Stimulated activated CD8-positive, alpha-beta memory T cell treated with anti-CD3 and anti-CD28 coated beads, Interleukin-7, amount 100 ng/mL, for 4 hours (primary cell): ENCODE measurements around the gene ST7.
A peak's percentile ranks its signal among the peaks of the same experiment; 100 is the strongest.
"Not testable (repeated sequence)": the region's sequence is repeated elsewhere in the genome, so short reads cannot be mapped to it uniquely, and the experiment has no call there.

Experiments used
- DNase-seq, 2 donors: peaks; one replicate each; pipeline ENCODE4 v3.0.0-alpha.2; 2020; ENCODE audit warnings: low read depth in 2 of 2

Gene ST7, protein sequence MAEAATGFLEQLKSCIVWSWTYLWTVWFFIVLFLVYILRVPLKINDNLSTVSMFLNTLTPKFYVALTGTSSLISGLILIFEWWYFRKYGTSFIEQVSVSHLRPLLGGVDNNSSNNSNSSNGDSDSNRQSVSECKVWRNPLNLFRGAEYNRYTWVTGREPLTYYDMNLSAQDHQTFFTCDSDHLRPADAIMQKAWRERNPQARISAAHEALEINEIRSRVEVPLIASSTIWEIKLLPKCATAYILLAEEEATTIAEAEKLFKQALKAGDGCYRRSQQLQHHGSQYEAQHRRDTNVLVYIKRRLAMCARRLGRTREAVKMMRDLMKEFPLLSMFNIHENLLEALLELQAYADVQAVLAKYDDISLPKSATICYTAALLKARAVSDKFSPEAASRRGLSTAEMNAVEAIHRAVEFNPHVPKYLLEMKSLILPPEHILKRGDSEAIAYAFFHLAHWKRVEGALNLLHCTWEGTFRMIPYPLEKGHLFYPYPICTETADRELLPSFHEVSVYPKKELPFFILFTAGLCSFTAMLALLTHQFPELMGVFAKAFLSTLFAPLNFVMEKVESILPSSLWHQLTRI

DNA sequence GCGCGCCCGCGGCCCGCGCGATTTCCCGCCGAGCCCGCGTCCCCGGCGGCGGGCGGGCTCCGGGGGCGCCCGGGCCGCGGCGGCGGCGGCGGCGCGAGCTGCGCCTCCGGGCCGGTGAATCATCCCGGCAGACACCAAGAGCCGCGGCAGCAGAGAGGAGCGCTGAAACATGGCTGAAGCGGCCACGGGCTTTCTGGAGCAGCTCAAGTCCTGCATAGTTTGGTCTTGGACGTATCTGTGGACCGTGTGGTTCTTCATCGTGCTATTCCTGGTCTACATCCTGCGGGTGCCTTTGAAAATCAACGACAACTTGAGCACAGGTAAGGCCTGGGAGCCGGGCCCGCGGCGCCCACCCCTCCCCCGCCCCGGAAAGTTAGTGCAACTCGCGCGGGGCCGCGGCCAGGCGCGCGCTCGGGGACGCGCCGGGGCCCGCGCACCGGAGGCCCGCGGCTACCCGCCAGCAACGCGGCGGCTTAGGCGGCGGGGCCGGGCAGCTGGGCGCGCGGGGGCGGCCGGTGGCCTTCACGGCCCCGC is at the start of gene ST7:
TSS of gene ST7 (plus strand) at position 130 of the 534 bp plus-strand sequence. CDS start at position 170, 40 bp downstream.
- peak; percentile 40 to 61 for DNase-seq

DNA sequence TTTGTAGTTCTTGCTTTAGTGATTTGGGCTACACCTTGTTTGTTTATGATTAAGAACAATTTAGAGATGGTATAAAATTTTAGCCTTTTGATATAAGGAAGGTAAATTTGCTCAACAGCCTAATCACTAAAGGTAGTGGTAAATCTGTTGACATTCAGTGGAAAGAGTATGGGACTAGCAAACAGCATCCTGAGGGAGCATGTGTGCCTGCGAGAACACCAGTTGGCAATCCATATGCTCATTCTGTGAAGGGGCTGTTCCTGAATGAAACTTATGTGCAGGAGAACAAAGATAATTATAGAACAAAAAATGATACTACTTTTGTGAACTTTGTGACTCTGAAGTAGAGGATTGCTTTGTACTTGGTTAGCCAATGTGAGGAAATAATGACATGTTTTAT is 46.9 kb upstream of the ST7 start:
- no peak for DNase-seq

DNA sequence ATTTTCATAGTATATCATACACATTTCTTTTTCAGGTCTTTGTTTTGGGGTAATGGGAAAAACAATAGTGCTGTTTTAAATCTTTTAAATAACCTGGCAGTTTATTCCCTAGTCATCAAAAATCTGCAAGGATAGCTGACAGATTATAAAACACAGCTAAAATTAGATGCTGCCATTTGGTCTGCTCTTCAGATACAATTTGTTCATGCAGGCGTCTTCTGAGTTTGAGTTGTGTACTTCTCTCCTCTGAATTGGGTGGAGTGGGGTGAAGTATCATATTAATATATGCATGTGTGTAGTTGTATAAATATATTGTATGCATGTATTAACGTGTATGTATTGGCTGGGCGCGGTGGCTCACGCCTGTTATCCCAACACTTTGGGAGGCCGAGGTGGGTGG is 42.9 kb upstream of the ST7 start:
- DNase-seq = no peak

DNA sequence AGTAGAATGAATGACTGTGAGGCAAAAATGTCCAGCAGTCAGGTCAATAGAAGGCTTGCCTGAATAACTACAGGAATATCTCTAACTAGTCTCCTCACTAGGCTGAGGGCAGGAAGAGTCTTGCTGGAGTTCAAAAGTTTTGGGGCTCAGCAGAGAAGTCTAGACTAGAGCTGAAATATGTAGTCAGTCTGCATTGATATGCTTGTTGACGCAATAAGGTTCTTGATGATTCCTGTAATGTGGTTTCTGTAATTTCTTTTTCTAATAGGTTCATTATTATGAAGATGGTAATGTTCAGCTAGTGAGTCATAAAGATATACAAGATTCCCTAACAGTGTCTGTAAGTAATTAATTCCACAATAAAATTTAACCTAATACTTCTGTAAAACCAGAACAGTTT is 41.5 kb upstream of the ST7 start:
- DNase-seq = no peak

DNA sequence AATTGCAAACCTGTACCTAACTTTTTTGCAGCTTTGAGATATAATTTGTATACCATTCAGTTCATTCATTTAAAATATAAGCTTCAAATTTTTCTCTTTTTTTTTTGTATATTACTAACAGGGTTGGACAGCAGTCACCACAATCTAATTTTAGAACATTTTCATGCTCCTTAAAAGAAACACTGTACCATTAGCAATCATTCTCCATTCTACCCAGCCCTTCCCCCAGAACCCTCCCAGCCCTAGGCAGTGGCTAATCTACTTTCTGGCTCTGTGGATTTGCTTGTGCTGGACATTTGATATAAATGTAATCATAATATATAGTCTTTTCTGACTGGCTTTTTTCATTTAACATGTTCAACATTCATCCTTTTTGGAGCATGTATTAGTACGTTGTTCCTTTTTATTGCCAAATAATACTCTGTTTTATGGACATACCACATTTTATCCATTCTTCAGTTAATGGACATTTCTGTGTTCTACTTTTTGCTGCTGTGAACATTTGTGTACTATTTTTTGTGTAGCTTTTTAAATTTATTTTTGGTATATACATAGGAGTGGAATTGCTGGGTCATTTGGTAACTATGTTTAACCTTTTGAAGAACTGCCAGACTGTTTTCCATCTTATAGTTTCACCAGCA is 40.9 kb upstream of the ST7 start:
- no peak for DNase-seq

DNA sequence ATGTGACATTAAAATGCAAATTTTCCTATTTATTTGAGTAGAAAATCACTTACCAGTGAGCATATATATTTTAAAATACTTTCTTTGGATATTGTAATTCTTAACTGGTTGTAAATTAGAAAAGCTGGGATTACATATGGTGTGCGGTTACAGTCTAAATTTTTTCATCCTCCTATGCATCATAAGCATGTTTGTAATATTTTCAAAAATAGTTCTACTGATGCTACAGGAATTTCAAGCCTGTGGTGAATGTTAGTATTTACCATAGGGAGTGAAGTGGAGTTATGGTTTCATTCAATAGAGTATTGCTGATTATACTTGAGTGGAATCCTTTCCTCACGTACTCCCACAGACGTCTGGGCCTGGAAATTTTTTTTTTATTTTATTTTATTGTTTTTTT is 34.6 kb upstream of the ST7 start:
- DNase-seq = no peak

DNA sequence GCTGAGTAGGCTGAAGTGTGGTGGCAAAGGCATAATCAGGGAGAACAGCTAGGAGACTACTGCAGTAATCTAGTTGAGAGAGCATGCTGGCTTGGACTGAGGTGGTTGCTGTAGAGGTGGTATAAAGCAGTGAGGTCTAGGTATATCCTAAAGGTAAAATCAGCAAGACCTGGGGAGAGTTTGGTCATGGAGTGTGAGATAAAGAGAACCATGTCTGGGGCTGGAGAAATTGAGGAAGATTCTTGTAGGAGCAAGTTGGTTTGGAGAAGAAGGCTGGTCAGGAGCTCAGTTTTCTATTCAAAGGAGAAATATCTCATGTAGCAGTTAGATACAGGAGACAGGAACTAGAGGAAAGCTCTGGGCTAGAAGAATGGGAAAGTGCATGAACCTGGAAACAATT is 32.9 kb upstream of the ST7 start:
- no peak for DNase-seq

DNA sequence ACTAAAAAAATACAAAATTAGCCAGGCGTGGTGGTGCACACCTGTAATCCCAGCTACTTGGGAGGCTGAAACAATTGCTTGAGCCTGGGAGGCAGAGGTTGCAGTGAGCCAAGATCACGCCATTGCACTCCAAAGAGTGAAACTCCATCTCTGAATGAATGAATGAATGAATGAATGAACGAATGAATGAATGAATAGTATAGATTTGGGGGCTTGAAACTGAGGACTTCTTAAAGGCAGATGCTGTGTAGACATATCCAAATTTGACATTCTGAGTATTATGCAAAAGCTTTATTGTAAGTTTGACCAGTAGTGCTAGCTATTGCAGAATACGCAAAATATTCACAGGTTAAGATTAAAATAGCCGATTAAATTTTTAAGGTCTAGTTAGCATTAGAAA is 30.8 kb upstream of the ST7 start:
- DNase-seq = no peak

DNA sequence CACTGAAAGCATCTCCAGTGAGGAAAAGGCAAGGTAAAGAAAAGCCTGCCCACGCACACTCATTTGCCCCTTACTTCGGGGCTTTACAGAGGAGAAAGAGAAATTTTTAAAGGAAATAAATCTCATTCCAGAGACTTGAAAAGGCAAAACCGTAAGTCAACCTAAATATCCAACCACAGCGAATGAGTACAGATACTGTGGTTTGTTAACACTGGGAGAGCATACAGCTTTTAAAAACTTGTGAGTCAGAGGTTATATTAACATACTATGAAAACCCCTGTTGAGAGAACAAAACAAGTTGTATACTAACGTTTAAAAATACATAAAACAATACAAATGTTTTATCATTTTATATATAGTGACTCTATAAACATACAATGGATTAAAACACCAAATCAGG is 28.6 kb upstream of the ST7 start:
- no peak for DNase-seq

DNA sequence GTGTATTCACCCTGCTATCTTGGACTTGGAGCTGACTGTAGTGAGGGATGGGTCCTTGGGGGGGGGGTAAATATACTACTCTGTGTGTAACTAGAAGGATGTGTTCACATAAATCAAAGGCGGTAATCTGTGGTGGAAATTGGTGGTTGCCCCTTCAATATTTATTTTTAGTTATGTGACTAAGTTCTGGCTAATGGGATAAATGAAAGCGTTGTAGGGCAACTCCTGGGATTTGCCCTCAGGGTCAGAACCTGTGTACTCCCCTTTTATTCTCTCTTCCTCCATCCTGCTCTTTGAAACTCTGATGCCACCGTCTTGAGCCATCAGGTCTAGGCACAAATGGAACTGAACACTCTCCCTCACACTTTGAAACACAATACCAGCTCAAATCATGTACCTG is 24.3 kb upstream of the ST7 start:
- DNase-seq = no peak

DNA sequence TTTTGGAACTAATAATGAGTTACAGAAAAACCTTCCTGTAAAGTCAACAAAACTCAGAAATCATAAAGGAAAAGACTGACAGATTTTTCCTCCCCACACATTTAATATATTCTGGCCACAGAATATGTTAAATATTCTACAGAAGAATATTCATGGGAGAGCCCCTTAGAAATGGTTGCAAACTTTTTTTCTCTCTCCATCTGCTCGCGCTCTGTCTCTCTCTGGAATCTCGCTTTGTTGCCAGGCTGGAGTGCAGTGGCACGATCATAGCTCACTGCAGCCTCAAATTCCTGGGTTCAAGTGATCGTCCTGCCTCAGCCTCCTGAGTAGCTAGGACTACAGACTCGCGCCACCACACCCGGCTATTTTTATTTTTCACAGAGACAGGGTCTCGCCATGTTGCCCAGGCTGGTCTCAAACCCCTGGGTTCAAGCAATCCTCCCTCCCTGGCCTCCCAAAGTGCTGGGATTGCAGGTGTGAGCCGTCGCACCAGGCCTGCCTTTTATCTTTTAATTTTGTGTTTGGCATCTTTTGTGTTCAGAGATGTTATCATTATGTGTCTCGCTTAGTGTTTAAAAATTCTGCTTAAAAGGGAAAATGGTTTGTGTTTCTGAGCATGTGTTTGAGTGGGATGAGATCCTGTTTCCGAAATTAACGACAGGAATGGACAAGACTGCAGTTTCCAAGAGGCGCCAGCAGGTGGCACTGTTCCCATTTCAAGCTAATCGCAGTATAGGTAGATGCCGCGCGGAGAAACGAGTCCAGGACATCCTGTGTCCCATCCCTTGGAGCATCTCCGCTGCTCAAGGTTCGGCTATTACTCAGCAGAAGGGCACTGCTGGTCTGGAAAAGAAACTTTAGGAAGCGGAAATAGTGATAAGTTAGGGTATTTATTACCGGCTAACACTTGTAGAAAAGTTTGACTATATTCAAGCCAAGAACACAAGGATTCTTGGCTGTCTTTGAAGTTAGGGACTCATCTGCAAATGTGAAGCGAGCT is 23.1 kb upstream of the ST7 start:
- DNase-seq = peak; percentile 50 to 52

DNA sequence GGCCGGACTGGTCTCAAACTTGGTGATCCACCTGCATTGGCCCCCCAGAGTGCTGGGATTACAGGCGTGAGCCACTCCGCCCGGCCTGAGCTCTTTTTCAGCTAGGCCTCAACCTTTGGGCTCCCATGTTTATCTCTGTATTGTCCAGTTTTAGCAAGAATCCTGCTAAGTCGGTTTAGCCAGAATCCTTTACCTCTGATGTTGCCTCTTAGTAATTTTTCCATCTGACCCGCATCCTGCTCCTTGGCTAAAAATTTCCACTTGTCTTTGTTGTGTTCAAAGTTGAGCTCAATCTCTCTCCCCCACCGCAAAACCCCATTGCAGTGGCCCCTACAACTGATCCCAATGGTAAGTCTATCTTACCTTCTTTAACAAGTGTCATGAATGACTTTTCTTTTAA is 20.7 kb upstream of the ST7 start:
- DNase-seq = no peak

DNA sequence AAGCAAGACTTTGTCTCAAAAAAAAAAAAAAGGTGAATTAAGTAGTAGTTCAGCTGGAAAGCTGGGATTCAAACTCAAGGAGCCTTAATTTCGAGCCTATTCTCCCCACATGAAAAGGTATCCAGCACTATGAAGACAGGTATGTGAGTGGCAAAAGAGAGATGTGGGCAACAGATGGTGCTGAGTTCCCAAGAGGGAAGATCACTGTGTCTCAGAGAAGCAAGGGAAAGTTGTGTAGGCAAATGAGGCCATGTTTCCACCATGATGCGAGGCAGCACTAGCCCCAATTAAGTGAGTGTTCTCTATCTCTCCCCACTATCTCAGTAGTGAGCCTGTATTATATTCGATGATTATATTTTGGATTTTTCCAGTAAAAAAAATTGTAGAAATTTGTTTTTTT is 19.8 kb upstream of the ST7 start:
- no peak for DNase-seq

DNA sequence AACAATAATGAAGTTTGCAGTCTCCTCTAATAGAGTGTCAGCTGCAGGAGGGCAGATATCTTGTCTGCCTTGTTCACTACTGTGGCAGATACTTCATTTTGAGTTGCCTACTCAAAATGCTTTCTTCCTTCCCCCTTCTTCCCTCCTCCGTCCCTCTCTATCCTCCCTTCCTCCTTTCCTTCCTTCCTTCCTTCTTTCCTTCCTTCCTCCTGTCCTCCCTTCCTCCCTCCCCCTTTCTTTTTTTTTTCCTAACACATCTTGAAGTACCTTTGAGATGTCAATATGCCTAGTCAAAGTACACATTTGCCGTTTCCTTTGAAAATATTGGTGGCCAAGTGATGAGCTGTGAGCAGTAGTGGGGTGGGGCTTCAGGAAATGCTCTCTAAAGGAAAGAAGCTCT is 18.7 kb upstream of the ST7 start:
- no peak for DNase-seq

DNA sequence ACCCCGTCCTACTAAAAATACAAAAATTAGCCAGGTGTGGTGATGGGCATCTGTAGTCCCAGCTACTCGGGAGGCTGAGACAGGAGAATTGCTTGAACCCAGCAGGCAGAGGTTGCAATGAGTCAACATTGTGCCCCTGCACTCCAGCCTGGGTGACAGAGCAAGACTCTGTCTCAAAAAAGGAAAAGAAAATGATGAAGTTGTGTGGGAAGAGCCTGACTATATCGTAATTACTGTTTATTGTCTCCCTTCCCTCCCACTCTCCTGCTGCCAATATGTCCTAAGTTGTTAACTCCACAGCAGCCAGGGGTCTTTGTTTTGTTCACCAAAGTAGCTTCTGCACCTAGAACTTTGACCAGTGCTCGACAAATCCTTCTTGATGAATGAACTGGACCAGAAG is 16.5 kb upstream of the ST7 start:
- DNase-seq = not testable (repeated sequence)

DNA sequence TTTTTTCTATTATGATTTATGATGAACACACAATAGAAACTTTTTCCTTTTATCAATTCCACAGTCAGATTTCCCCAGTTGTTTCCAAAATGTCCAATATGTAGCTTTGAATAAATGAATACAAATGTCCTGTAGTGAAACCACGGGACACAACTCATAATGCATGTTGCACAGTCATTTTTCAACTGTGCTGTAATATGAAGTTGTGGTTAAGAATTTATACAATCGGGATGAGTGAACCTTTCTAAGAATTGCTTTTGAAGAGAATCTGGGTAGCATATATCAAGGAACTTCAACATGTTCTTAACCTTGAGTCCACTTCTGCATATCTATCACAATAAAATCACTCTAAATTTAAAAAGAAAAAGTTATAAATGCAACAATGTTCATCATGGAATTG is 14.6 kb upstream of the ST7 start:
- DNase-seq = no peak

DNA sequence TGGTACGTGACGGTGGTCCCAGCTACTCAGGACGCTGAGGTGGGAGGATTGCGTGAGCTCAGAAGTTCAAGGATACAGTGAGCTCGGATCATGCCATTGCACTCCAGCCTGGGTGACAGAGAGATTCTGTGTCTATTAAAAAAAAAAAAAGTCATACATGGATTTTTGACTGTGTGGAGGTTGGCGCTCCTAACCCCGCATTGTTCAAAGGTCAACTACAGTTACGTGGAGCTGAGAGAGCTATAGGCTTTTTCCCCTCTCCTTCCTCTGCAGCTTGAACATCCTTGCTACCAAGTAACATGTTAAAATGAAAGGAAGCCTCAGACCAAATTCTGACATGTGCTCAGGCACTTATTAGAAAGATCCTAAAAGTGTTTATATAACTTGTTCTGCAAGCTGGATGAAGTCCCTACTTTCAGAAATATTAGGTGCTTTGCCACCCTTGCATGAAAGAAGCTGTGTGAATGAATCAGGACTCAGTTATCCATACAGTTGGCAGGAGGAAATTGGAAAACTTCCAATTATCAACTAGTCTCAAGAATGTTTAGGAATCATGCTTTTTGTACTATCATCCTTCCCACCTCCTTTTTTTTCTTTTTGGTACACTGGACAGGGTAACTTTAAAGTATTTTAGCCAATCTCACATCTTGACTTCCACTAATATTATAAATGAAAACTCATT is 12.5 kb upstream of the ST7 start:
- no peak for DNase-seq

DNA sequence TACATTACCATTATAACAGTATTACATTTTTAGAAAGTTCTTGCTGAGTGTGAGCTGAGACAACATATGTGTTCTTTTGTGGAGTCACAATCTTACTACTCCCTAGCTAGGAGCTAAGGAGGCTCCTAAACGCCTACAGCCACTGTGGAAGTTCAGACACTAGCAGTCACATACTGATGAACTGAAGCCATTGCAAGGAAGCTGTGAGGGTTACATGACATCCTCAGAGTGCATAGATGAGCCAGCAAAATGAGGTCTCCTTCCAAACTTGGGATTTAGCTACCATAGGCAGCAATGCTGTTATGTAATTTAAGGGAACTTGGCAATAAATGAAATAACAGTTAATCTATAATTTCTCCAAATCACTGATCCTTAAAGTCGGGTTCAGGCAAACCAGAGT is 10.8 kb upstream of the ST7 start:
- no peak for DNase-seq

DNA sequence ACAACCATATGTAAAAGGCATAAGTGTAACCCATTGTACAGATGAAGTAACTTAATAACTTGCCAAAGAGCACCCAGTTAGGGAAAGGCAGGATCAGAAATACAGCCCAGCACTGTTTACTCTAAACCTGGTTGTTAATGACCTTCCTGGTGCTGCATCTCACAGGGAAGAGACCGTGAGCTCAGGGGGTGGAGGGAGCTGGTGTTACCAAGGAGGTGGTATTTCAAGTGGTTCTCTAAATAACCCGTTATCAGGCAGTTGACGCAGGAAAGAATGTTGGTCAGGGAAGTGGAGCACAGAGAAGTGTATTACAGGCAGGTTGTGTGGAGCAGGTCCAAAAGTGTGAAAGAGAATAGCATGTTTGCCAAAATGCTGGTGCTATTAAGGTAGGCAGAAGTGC is 4.4 kb upstream of the ST7 start:
- DNase-seq = no peak

DNA sequence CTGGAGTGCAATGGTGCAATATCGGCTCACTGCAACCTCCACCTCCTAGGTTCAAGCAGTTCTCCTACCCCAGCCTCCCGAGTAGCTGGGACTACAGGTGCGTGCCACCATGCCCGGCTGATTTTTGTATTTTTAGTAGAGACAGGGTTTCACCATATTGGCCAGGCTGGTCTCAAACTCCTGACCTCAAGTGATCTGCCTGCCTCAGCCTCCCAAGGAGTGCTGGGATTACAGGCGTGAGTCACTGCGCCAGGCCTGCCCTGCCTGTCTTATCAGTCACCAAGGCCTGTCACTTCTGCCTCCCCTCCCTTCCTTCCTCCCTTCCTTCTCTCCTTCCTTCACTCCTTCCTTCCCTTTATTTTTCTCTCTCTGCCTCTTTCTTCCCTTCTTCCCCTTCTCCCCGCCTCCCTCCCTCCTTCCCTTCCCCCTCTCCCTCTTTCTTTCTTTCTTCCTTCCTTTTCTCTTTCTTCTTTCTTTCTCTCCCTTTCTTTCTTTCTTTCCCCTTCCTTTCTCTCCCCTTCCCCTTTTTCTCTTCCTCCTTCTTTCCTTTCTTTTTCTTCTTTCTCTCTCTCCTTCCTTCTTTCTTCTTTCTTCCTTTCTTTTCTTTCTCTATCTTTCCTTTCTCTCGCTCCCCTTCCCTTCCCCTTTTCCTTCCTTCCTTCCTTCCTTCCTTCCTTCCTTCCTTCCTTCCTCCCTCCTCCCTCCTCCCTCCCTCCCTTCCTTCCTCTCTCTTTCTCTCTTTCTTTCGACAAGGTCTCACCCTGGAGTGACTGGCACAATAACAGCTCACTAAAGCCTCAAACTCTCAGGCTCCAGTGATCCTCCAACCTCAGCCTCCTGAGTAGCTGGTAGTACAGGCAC is 3.1 kb upstream of the ST7 start:
- no peak for DNase-seq
